ENCODE results near the gene GRIN1.

The GRIN1 gene

GRCh38 chr9:137206602-137207001 is 67.6 kb downstream of the GRIN1 start (continued):
- TF ChIP-seq ZNF221 (tag by site-specific recombination; IDR thresholded peaks at IDR 0.05; ENCODE audit: borderline replicate concordance), result no peak
- no peak for TF ChIP-seq ZNF354C (tag by site-specific recombination; IDR thresholded peaks at IDR 0.05; ENCODE audit: borderline replicate concordance, low read depth)

- Histone ChIP-seq H3K4me1 (ENCODE audit: control insufficient read depth, insufficient read depth, low read length) (no peaks in the 10 kb centered on the region), H3K36me3 (ENCODE audit: control insufficient read depth in 2 of 2, insufficient read depth in 1 of 2, low read length in 2 of 2) (peaks cover 10 to 81% of the 10 kb centered on the region in 2 experiments; a peak in 2 of 3 replicates), H3K27ac (ENCODE audit: extremely low read depth, low read depth, low read length) (no peak overlapping the region), H3K4me3 (ENCODE audit: low read depth, low read length) (no peak overlapping the region), H3K9me3 (ENCODE audit: control insufficient read depth, insufficient read depth, low read depth, low read length) (no peaks in the 10 kb centered on the region)
- ChIA-PET POLR2A (interaction anchor here (0.6 to 16.6 kb wide), 6 partner anchors 10 to 125 kb away, joined by 3 to 304 read pairs (median 4); partner anchors contain the start of genes CYSRT1, MAN1B1, RNF208 and RNF224), CTCF (no interaction called here)
- TF ChIP-seq ZNF560 (tag by site-specific recombination; IDR thresholded peaks at IDR 0.05; ENCODE audit: borderline replicate concordance) (no peak), GLIS2 (tag by site-specific recombination; IDR thresholded peaks at IDR 0.05) (peak; percentile 51; the same call in 1 of the 2 replicates)
These were observed 72.6 kb downstream of the GRIN1 start for GRCh38 chr9:137211532-137211931.

- 0 out of 2 replicates have a peak, but pooled peaks have one; percentile 24 for TF ChIP-seq CTCF (tag by site-specific recombination; IDR thresholded peaks at IDR 0.05)
- 0 out of 2 replicates have a peak, but pooled peaks have one; percentile 16 for TF ChIP-seq HIC1 (tag by site-specific recombination; IDR thresholded peaks at IDR 0.05)
- no peak for TF ChIP-seq SP7 (tag by site-specific recombination; IDR thresholded peaks at IDR 0.05)
- TF ChIP-seq YY1 (tag by site-specific recombination; IDR thresholded peaks at IDR 0.05), result no peak
- TF ChIP-seq SCRT2 (tag by site-specific recombination; IDR thresholded peaks at IDR 0.05), result peak; percentile 91
- TF ChIP-seq SCRT1 (tag by site-specific recombination; IDR thresholded peaks at IDR 0.05; ENCODE audit: borderline replicate concordance), result peak; percentile 31; the same call in 1 of the 2 replicates
- TF ChIP-seq ZNF433 (tag by site-specific recombination; IDR thresholded peaks at IDR 0.05; ENCODE audit: low read depth), result no peak
- CTCF ChIA-PET, result no interaction called here
These were observed 73.6 kb downstream of the GRIN1 start for GRCh38 chr9:137212520-137212919.

GRCh38 chr9:137213160-137214060 is 74.5 kb downstream of the GRIN1 start:
- POLR2A ChIA-PET, result interaction anchor here (1.0 to 17.2 kb wide), 3 partner anchors 5 to 27 kb away, joined by 5 to 304 read pairs (median 304); partner anchors contain the start of genes CYSRT1, NDOR1, RNF208 and RNF224
- H3K4me1 ChIP-seq (ENCODE audit: control insufficient read depth, insufficient read depth, low read length), result no peaks in the 10 kb centered on the region
- H3K4me3 ChIP-seq (ENCODE audit: low read depth, low read length), result no peak overlapping the region
- peaks cover 7 to 86% of the 10 kb centered on the region in 2 experiments; a peak in 2 of 3 replicates for H3K36me3 ChIP-seq (ENCODE audit: control insufficient read depth in 2 of 2, insufficient read depth in 1 of 2, low read length in 2 of 2)
- CTCF ChIA-PET, result interaction anchor here (0.7 to 1.2 kb wide), 5 partner anchors 10 to 156 kb away, joined by 3 to 8 read pairs (median 3); partner anchors contain the start of gene TPRN
- H3K27ac ChIP-seq (ENCODE audit: extremely low read depth, low read depth, low read length), result no peak overlapping the region
- no peaks in the 10 kb centered on the region for H3K9me3 ChIP-seq (ENCODE audit: control insufficient read depth, insufficient read depth, low read depth, low read length)
- peak; percentile 9; the same call in 1 of the 2 replicates for TF ChIP-seq EGR2 (tag by site-specific recombination; IDR thresholded peaks at IDR 0.05; ENCODE audit: low read depth)
- no peak for TF ChIP-seq ZSCAN4 (tag by site-specific recombination; IDR thresholded peaks at IDR 0.05)
- peak; percentile 68 for TF ChIP-seq ZNF157 (tag by site-specific recombination; IDR thresholded peaks at IDR 0.05)
- TF ChIP-seq GLIS2 (tag by site-specific recombination; IDR thresholded peaks at IDR 0.05), result peak; percentile 24; the same call in 1 of the 2 replicates
- TF ChIP-seq CTCF (tag by site-specific recombination; IDR thresholded peaks at IDR 0.05), result peak; percentile 55

More at GRCh38 chr9:137212520-137212919, 73.6 kb downstream of the GRIN1 start:
- POLR2A ChIA-PET, result interaction anchor here (1.0 to 16.6 kb wide), 4 partner anchors 9 to 126 kb away, joined by 4 to 304 read pairs (median 8); partner anchors contain the start of genes CYSRT1, MAN1B1, RNF208 and RNF224
- Histone ChIP-seq H3K27ac (ENCODE audit: extremely low read depth, low read depth, low read length) (no peak overlapping the region), H3K36me3 (ENCODE audit: control insufficient read depth in 2 of 2, insufficient read depth in 1 of 2, low read length in 2 of 2) (peaks cover 10 to 80% of the 10 kb centered on the region in 2 experiments; a peak in 2 of 3 replicates), H3K4me3 (ENCODE audit: low read depth, low read length) (no peak overlapping the region), H3K4me1 (ENCODE audit: control insufficient read depth, insufficient read depth, low read length) (no peaks in the 10 kb centered on the region), H3K9me3 (ENCODE audit: control insufficient read depth, insufficient read depth, low read depth, low read length) (no peaks in the 10 kb centered on the region)

Measured in HEK293 (cell line).